HG02588 (cell line): ENCODE data around the gene GPR158.
"Not testable (repeated sequence)": the region's sequence is repeated elsewhere in the genome, so short reads cannot be mapped to it uniquely, and the experiment has no call there.

Experiments
- ATAC-seq: cut with Tn5 transposase; IDR thresholded peaks from one replicate; pipeline ENCODE4 v1.9.1; 2021; ENCODE audit warnings: mild to moderate bottlenecking, moderate library complexity; ENCODE audit not compliant: unreplicated experiment

GPR158 gene

DNA sequence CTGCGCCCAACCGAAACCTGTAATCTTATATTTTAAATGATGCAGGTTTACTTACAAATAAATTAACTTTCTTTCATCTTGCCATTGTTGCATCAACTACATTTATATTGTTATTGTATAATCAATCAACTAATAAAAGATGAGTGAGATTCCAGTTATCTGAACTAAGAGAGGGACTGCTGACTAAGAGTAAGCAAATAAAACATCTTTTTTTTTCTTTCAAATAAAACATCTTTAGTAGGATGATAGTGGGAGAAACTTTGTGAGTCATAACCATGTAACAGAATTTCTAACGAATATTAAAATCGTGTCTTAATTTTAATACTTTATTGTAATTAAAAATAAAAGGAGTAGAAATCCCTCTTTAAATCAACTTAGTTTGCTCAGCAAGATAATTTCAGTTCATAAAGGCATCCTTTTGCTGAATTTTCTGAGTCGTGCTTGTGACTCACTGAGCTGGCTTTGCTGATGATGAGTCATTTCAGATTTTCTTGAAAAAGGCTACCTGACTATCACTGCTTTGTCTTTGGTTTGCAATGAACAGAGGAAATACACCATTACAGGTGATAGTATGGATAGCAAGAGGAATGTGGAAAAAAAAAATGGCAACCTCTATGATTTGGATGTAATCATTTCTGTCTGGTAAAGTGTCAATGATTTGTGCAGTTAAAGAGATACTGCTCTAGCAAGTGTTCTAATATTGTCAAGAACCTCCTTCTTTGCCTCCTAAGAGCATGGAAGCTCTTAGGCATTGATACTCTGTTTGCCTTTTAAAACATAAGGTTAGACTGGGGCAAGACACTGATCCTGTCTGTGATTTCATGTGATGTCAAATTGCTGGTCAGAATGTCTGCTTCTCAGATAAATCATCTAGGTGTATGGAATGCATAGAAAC lies 119.5 kb downstream of the GPR158 start:
- no peak for ATAC-seq

DNA sequence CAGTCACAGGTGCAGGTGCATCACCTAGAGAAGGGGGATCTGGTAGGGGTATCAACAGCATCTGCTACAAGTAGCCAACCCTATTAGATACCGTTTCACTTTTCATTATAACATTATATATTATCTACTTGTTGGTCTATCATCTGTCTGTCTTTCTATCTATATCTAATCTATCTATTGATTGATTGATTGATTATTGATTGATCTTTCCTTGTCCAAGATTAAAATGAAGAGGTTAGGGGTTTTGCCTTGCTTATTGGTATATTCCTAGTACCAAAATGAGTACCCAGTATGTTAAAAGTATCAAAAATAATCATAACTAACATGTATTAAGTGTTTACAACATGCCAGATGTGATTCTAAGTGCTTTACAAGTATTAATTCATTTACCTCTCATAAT lies 121.5 kb downstream of the GPR158 start:
- ATAC-seq: no peak

DNA sequence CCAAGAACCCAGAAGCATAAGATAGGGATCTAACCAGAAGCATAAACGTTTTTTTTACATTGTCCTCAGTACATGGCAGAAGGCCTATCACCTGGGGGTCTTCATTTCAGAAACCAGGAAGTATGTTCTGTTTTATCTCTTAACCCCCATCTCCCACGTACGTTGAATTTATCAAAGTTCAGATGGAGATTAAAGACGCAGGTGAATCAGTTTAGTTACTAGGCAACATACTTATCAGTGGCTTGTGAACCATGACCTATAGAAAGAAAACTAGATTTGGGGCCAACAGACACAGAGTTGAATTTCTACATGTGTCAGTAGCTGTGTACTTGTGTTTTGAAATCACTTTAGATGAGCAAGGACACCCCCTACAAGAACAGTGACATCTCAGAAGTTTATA lies 122.7 kb downstream of the GPR158 start:
- ATAC-seq: no peak

DNA sequence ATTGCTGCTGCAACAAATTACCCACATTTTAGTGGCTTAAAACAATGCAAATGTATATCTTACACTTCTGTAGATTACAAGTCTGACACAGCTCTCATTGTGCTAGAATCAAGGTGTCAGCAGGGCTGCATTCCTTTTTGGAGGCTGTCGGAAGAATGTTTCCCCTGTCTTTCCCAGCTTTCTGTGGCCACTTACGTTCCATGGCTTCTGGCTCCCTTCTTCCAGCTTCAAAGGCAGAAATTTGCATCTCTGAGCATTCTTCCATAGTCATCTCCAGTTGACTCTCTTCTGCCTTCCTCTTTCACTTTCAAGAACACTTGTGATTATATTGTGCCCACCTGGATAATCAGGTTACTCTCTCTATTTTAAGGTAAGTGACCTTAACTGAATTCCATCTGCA lies 125.3 kb downstream of the GPR158 start:
- ATAC-seq: no peak

DNA sequence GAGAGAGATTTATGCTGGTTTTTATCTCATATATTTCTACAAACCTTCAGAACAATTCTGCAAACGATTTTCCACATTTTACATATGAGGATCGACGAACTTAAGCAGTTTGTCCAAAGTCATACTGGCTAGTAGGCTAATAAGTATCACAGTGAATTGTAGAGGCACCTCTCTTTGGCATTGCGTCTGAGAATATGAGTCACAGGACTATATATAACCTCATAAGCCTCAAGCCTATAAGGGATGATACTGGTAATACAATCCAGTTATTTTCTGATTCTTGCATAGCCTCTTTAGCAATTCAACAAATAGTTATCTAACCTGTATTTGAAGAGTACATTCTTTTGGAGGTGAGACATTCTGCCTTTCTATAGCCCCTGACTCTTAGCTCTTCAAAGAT lies 129.8 kb downstream of the GPR158 start:
- no peak for ATAC-seq

DNA sequence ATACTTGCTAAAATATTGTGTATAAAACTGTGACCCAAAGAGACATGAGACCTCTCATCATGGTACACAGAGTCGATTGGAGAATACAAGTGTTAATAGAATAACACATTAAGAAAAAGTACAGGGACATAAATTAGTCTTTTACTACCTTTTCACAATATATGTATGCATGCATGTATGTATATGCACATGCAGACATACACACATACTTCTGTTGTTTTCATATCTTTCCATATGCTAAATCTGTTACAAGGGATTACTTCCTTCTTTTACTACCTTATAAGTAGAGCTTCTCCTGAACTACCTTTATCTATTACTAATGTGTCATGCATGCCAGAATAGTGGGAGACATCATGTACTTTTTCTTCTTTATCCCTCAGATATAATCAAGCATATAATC lies 131.6 kb downstream of the GPR158 start:
- no peak for ATAC-seq

DNA sequence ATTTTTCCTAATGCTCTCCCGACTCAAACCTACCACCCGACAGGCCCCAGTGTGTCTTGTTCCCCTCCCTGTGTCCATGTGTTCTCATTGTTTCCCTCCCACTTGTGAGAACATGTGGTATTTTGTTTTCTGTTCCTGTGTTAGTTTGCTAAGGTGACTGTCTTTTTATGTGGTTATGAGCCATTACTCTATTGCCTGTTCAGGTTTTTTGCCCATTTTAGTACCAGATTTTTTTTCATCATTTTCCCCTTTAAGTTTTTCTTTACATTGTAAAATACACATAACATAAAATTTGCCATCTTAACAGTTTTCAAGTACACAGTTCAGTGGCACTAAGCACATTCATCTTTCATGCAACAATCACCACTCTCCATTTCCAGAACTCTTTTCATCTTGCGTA lies 133.5 kb downstream of the GPR158 start:
- no peak for ATAC-seq

DNA sequence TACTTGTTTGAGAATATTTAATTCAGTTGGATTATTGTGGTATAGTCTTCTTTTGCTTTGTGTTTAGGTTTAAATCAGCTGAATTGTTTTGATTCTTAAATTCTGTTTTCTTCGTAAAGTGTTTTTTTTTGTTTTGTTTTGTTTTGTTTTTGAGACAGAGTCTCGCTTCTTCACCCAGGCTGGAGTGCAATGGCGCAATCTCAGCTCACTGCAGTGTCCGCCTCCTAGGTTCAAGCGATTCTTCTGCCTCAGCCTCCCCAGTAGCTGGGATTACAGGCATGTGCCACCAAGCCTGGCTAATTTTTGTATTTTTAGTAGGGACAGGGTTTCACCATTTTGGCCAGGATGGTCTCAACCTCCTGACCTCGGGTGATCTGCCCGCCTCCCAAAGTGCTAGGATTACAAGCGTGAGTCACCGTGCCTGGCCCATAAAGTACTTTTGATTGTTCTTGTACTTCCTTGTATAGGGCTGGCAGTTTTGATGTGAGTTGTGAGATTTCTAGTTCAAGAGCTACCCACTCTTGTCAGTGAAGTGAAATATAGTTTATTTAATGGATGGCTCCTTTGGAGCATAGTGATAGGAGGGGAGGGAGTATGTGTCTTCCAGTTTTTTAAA lies 142.9 kb downstream of the GPR158 start:
- not testable (repeated sequence) for ATAC-seq

DNA sequence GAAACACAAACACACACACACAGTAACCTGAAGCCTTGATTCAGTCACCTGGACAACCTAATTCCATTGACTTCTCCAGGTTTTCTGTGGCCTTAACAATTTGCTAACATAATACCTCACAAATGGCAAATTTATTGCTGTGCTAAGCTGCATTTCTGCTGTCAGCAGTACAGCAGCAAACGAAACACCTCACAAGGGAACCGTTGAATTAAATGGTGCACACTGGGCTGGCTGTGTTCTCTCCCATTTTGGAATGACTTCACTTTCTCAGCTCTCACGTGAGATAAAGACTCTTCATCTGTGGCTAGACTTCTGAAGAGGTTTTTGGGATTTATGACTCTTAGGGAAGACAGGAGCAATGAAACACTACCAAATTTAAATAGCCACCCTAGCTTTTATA lies 152.5 kb downstream of the GPR158 start:
- ATAC-seq: no peak

DNA sequence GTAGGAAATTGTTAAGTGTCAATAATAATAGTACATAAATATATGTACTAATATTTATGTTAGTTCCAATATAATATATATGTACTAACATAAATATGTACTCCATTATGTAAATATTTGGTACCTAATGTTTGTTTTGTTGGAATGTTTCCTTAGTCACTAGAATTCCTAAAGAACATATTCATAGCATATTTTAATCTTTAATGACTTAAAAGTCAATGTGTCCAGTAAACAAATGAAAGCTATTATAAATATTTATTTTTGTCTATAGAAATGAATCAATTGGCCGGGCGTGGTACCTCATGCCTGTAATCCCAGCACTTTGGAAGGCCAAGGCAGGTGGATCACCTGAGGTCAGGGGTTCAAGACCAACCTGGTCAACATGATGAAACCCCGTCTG lies 153.6 kb downstream of the GPR158 start:
- ATAC-seq: no peak

DNA sequence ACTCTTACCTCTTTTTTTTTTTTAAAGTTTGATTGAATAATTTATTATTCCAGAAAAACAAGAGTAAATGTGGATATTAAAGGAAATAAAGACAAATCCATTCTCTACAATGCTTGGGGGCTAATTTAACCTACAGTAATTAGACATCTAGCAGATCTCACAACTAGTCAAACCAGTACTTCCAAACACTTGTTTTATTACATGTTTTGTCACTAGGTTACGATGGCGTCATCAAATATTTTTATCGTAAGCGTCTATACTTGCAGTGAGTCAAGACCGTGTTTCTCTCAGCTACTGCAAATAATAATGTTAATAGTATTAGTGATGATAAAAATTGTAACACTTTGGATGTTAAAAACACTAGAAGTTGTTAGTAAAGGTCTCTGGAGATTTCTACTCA lies 154.8 kb downstream of the GPR158 start:
- not testable (repeated sequence) for ATAC-seq

DNA sequence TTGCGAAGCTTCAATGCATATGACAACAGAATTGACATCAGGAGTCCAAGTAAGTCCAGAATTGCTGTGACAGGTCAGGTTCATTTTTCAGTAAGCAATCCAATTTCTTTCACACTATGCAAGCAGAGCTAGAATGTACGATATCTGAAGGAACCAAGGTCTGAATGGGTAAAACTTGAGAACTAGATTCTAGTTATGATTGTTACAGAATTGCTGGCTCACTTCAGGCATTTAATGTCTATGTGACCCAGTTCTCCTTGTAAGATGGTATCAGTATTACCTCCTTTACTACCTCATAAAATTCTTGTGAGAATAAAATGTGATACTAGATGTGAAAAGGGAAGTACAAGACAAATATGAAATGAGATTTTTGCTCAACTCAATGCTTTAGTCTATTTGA lies 159.6 kb downstream of the GPR158 start:
- no peak for ATAC-seq

DNA sequence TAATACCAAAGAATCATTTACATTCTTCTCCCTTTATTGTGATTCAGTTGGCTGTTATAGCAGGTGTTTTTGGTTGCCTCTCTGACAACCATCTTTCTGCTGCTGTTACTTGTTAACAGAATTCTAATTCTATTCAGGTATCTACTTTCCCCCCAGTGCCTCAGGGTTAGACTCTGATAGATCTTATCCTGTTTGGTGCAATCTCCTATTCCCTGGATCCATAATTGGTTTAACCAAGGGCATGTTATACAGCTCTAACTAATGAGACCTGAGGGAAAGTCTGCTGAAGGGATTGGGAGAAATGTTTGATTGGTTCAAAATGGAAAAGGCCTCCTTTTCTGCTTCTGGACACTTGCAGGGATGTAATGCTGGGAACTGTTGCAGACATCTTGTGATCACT lies 161.5 kb downstream of the GPR158 start:
- ATAC-seq: no peak

DNA sequence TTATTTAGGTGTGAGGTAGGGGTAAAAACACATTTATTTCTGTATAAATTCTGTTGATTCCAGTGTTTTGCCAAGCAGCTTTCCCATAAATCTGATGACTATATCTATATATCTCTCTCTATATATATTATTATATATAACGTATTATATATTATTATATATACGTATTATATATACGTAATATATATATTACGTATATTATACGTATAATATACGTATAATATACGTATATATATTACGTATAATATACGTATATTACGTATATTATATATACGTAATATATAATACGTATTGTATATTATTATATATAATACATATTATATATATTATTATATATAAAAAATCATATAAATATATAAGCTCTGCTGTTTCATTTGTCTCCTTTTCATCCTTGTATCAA lies 163.5 kb downstream of the GPR158 start:
- no peak for ATAC-seq

DNA sequence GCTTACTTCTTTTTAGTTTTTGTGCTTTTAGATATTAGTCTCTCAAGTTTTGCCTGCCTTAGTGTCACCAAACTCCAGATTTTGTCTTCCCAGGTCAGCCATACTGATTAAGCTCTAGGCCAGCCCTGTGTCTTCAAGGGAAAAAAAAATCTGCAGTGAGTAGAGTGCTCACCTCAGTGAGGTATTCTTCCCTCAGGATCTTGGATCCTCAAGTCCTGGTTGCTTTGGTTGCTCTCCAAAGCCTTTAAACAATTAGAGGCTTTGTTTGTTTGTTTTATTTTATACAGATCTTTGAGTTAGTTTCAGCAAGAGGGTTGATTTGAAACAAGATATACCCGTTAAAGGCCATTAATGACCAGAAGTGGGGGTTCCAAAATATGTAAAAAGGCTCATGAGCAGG lies 165.2 kb downstream of the GPR158 start:
- ATAC-seq: no peak

DNA sequence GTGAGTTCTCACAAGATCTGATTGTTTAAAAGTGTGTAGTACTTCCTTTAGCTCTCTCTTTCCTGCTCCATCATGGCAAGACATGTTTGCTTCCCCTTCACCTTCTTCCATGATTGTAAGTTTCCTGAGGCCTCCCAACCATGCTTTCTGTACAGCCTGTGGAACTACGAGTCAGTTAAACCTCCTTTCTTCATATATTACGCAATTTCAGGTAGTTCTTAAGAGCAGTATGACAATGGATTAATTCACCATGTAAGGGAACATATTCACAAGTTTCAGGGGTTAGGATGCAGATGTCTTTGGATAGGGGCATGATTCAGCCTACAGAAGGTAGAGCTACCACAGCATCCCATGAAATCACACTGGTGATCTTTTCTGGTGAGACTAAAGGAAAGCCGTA lies 174.7 kb downstream of the GPR158 start:
- ATAC-seq: no peak

DNA sequence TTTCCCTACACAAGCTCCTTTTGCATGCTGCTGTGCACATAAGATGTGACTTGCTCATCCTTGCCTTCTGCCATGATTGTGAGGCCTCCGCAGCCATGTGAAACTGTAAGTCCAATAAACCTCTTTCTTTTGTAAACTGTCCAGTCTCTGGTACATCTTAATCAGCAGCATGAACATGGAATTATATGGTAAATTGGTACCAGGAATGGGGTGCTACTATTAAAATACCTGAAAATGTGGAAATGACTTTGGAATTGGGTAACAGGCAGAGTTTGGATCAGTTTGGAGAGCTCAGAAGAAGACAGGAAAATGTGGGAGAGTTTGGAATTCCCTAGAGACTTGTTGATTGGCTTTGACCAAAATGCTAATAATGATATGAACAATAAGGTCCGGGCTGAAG lies 181.8 kb downstream of the GPR158 start:
- ATAC-seq: no peak

DNA sequence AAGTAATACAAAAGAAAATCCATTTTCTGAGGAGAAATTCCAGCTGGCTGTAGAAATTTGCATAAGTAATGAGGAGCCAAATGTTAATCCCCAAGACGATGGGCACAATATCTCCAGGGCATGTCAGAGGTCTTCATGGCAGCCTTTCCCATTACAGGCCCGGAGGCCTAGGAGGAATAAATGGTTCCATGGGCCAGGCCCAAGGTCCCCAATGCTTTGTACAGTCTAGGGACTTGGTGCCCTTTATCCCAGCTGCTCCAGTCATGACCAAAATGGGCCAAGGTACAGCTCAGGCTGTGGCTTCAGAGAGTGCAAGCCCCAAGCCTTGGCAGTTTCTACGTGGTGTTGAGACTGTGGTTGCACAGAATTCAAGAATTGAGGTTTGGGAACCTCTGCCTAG lies 182.5 kb downstream of the GPR158 start:
- ATAC-seq: no peak

DNA sequence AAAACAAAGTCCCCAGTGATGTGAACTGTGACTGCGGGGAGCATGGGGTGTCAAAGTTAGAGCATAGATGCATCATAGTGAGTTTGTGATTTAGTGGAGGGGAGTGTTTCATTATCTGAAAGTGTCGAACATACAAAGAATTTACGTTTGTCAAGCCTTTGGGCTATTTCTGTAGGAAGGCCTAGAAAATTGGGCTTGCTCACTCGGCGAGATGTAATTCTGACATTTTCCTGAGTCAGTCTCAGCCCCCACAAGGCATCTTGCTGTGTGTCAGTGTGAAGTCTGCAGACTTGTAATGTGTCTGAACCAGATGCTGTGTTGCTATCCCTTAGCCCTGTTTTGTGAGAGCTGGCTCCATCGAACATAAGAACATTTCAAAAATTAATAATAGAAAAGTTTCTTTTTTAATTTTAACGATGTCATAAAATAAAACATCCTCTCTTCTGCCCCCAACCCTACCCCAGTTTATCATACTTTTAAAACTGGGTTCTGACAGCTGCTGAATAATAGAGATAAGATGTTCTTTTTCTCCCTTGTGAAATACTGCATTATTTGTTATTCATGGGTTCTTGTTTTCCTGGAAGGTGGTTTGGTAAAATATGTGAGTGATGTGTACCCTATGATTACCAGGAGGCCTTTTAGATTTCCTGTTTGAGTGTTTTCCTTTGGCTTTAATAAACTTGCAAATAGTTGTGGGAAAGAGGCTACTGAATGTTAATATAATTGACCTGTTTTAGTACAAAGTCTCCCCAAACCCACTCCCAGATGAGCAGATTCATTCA lies 207.4 kb downstream of the GPR158 start:
- no peak for ATAC-seq

DNA sequence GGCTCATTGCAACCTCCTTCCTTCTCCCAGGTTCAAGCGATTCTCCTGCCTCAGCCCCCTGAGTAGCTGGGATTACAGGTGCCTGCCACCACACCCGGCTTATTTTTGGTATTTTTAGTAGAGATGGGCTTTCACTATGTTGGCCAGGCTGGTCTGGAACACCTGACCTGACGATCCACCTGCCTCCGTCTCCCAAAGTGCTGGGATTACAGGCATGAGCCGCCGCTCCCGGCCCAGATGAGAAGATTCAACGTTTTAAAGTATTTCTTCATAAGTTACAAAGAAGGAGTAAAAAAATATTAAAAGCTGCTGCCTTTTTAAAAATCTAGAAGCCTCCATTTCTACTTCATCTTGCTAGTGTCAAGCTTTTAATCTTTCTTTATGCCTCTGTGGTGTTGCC lies 208.1 kb downstream of the GPR158 start:
- not testable (repeated sequence) for ATAC-seq

DNA sequence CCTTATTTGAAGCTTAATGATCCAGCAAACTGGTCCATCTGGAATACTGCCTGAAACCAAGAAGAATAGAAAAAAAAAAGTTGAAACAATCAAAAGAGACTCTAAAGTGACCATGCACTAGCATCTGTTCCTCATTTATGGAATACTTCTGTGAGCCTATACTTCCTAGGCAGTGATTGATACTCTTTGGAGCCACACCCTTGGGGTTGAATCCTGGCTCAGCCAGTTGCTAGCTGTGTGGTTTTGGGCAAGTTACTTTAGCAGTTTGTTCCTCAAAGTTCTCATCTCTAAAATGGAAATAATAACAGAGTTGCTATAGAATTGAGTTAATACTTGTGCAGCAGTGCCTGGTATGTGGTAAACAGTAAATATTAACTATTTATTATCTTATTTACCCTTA lies 208.9 kb downstream of the GPR158 start:
- no peak for ATAC-seq

DNA sequence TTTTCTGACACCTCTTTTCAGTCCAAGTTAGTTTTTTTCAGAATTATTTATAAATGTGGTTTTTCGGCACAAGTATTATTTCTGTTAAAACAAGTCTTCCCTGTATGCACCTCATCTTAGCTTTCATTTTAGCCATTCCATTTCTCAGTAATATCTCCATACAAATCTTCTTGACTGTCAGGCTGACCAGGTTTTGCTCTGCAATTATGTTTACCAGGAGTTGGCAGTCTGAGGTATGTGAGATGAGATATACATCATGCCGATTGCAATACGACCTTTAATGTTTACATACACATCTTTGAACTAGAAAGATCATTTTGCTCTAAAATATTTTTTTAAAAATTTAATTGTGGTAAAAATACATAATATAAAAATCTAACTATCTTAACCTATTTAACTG lies 209.8 kb downstream of the GPR158 start:
- ATAC-seq: no peak
